Measurements from ENCODE around the gene PCDHGA1. TPM values are rescaled to one million over a fixed set of nuclear protein-coding genes. Genes with fewer than 3 reads are reported as not detected.

Gene PCDHGA1
- total and polyA plus RNA-seq, 12 donors, result 0.09 to 0.96 (median 0.30) TPM

- Histone ChIP-seq H3K9me3 (replicated peaks in 1 of 3) (no peaks in the 10 kb centered on the region), H3K27me3 (no peaks in the 10 kb centered on the region), H3K27ac (peak overlapping the region; percentile 41 to 90 (median 89)), H3K4me3 (peak overlapping the region in 1 of 4 donors; percentile 13), H3K36me3 (replicated peaks in 1 of 2) (no peaks in the 10 kb centered on the region), H3K4me1 (replicated peaks in 1 of 2) (peaks cover 5 to 38% of the 10 kb centered on the region in 2 donors)
- DNase-seq, result peak; percentile 83 to 97 (median 92)
- WGBS, 4 donors, result 24 to 31% (median 29%) methylated on average over 9 of the region's 9 CpGs
- intact Hi-C loops (cut with DNase I), result loop anchor here (5.0 to 10.0 kb wide), 2 partner anchors 146 to 149 kb away; partner anchors contain the start of genes PCDHGA10 (in 2 of the 2) and PCDHGB7 (in 1 of the 2)
- peak in 1 of 2 donors; percentile 59 for TF ChIP-seq POLR2A (IDR thresholded peaks at IDR 0.05)
- TF ChIP-seq CTCF (IDR thresholded peaks at IDR 0.05), result peak; percentile 66 to 98 (median 88)
Observed at GRCh38 chr5:141560725-141561483, 230.6 kb downstream of the PCDHGA1 start.

Other genes starting within 250 kb of the PCDHGA1 start
Only the 30 nearest of the 38 such genes appear.
- 1 to 10 TPM in 4 of 9 donors, under 1 TPM in 5; 0.28 to 3.7 (median 0.99) TPM for gene PCDHB8, start 152.7 kb upstream of the PCDHGA1 start, total RNA-seq
- gene PCDHB8, start 152.7 kb upstream of the PCDHGA1 start, polyA plus RNA-seq, result 1 to 10 TPM in 1 of 3 donors, under 1 TPM in 2; 0.03 to 1.3 (median 0.48) TPM
- 1 to 10 TPM in 7 of 9 donors, under 1 TPM in 2; 0.39 to 3.3 (median 1.5) TPM for gene PCDHB16, start 148.1 kb upstream of the PCDHGA1 start, total RNA-seq
- gene PCDHB16, start 148.1 kb upstream of the PCDHGA1 start, polyA plus RNA-seq, result 1 to 10 TPM in 1 of 3 donors, under 1 TPM in 2; 0.67 to 1.4 (median 0.72) TPM
- 1 to 10 TPM in 3 of 9 donors, under 1 TPM in 6; 0.28 to 2.2 (median 0.52) TPM for gene PCDHB9, start 143.4 kb upstream of the PCDHGA1 start, total RNA-seq
- gene PCDHB9, start 143.4 kb upstream of the PCDHGA1 start, polyA plus RNA-seq, result 1 to 10 TPM in 1 of 3 donors, under 1 TPM in 2; 0.27 to 1.3 (median 0.80) TPM
- 1 to 10 TPM in 3 of 9 donors, under 1 TPM in 6; 0.18 to 2.3 (median 0.61) TPM for gene PCDHB10, start 138.2 kb upstream of the PCDHGA1 start, total RNA-seq
- 1 to 10 TPM in 1 of 3 donors, under 1 TPM in 2; 0.81 to 3.0 (median 0.88) TPM for gene PCDHB10, start 138.2 kb upstream of the PCDHGA1 start, polyA plus RNA-seq
- gene PCDHB11, start 130.9 kb upstream of the PCDHGA1 start, total RNA-seq, result 1 to 10 TPM in 7 of 9 donors, under 1 TPM in 2; 0.12 to 7.1 (median 2.5) TPM
- under 1 TPM; 0.48 to 0.81 (median 0.67) TPM for gene PCDHB11, start 130.9 kb upstream of the PCDHGA1 start, polyA plus RNA-seq
- 1 to 10 TPM in 7 of 9 donors, under 1 TPM in 2; 0.50 to 3.4 (median 1.5) TPM for gene PCDHB12, start 121.8 kb upstream of the PCDHGA1 start, total RNA-seq
- gene PCDHB12, start 121.8 kb upstream of the PCDHGA1 start, polyA plus RNA-seq, result under 1 TPM; 0.40 to 0.97 (median 0.47) TPM
- 1 to 10 TPM in 8 of 9 donors, under 1 TPM in 1; 0.72 to 7.2 (median 5.9) TPM for gene PCDHB13, start 116.6 kb upstream of the PCDHGA1 start, total RNA-seq
- gene PCDHB13, start 116.6 kb upstream of the PCDHGA1 start, polyA plus RNA-seq, result 1 to 10 TPM; 1.3 to 5.4 (median 1.3) TPM
- gene PCDHB14, start 107.2 kb upstream of the PCDHGA1 start, total RNA-seq, result 1 to 10 TPM; 1.7 to 7.7 (median 3.7) TPM
- 1 to 10 TPM; 1.9 to 4.1 (median 2.2) TPM for gene PCDHB14, start 107.2 kb upstream of the PCDHGA1 start, polyA plus RNA-seq
- 1 to 10 TPM in 7 of 9 donors, under 1 TPM in 2; 0.95 to 3.2 (median 1.4) TPM for gene PCDHB15, start 85.1 kb upstream of the PCDHGA1 start, total RNA-seq
- gene PCDHB15, start 85.1 kb upstream of the PCDHGA1 start, polyA plus RNA-seq, result 1 to 10 TPM; 1.2 to 2.2 (median 1.4) TPM
- 1 to 10 TPM in 1 of 9 donors, under 1 TPM in 4, not detected in 4; 0.43 to 1.5 (median 0.53) TPM for gene SLC25A2, start 26.5 kb upstream of the PCDHGA1 start, total RNA-seq
- gene SLC25A2, start 26.5 kb upstream of the PCDHGA1 start, polyA plus RNA-seq, result under 1 TPM in 2 of 3 donors, not detected in 1; 0.07 to 0.72 TPM
- gene TAF7, start 9.7 kb upstream of the PCDHGA1 start, total RNA-seq, result 100 to 1,000 TPM in 1 of 9 donors, 10 to 100 TPM in 8; 38.0 to 111 (median 70.9) TPM
- gene TAF7, start 9.7 kb upstream of the PCDHGA1 start, polyA plus RNA-seq, result 100 to 1,000 TPM in 1 of 3 donors, 10 to 100 TPM in 2; 23.9 to 132 (median 29.7) TPM
- gene PCDHGA2, start 8.2 kb downstream of the PCDHGA1 start, total RNA-seq, result 1 to 10 TPM in 8 of 9 donors, under 1 TPM in 1; 0.91 to 6.1 (median 2.6) TPM
- 1 to 10 TPM in 1 of 3 donors, under 1 TPM in 2; 0.27 to 2.1 (median 0.56) TPM for gene PCDHGA2, start 8.2 kb downstream of the PCDHGA1 start, polyA plus RNA-seq
- 1 to 10 TPM; 1.0 to 6.2 (median 3.0) TPM for gene PCDHGA3, start 13.3 kb downstream of the PCDHGA1 start, total RNA-seq
- gene PCDHGA3, start 13.3 kb downstream of the PCDHGA1 start, polyA plus RNA-seq, result 1 to 10 TPM in 1 of 3 donors, under 1 TPM in 2; 0.27 to 1.5 (median 0.80) TPM
- 10 to 100 TPM in 2 of 9 donors, 1 to 10 TPM in 7; 1.6 to 16.1 (median 3.1) TPM for gene PCDHGB1, start 19.6 kb downstream of the PCDHGA1 start, total RNA-seq
- gene PCDHGB1, start 19.6 kb downstream of the PCDHGA1 start, polyA plus RNA-seq, result 1 to 10 TPM in 1 of 3 donors, under 1 TPM in 2; 0.20 to 2.2 (median 0.88) TPM
- 1 to 10 TPM in 8 of 9 donors, under 1 TPM in 1; 0.97 to 9.5 (median 4.3) TPM for gene PCDHGA4, start 24.5 kb downstream of the PCDHGA1 start, total RNA-seq
- gene PCDHGA4, start 24.5 kb downstream of the PCDHGA1 start, polyA plus RNA-seq, result 1 to 10 TPM in 1 of 3 donors, under 1 TPM in 2; 0.20 to 2.4 (median 0.64) TPM
- gene PCDHGB2, start 29.5 kb downstream of the PCDHGA1 start, total RNA-seq, result 1 to 10 TPM; 1.6 to 6.3 (median 3.4) TPM
- gene PCDHGB2, start 29.5 kb downstream of the PCDHGA1 start, polyA plus RNA-seq, result 1 to 10 TPM in 1 of 3 donors, under 1 TPM in 2; 0.10 to 1.8 (median 0.88) TPM
- gene PCDHGA5, start 33.6 kb downstream of the PCDHGA1 start, total RNA-seq, result 1 to 10 TPM in 8 of 9 donors, under 1 TPM in 1; 0.42 to 5.9 (median 2.0) TPM
- under 1 TPM; 0.24 to 0.80 (median 0.79) TPM for gene PCDHGA5, start 33.6 kb downstream of the PCDHGA1 start, polyA plus RNA-seq
- 1 to 10 TPM; 1.4 to 7.1 (median 3.1) TPM for gene PCDHGB3, start 39.7 kb downstream of the PCDHGA1 start, total RNA-seq
- gene PCDHGB3, start 39.7 kb downstream of the PCDHGA1 start, polyA plus RNA-seq, result 1 to 10 TPM in 1 of 3 donors, under 1 TPM in 2; 0.03 to 1.0 (median 0.70) TPM
- gene PCDHGA6, start 43.4 kb downstream of the PCDHGA1 start, total RNA-seq, result 1 to 10 TPM; 1.8 to 6.6 (median 2.9) TPM
- 1 to 10 TPM in 2 of 3 donors, under 1 TPM in 1; 0.57 to 2.1 (median 1.4) TPM for gene PCDHGA6, start 43.4 kb downstream of the PCDHGA1 start, polyA plus RNA-seq
- gene PCDHGA7, start 52.2 kb downstream of the PCDHGA1 start, total RNA-seq, result 1 to 10 TPM in 8 of 9 donors, under 1 TPM in 1; 0.91 to 5.0 (median 1.9) TPM
- gene PCDHGA7, start 52.2 kb downstream of the PCDHGA1 start, polyA plus RNA-seq, result 1 to 10 TPM in 1 of 3 donors, under 1 TPM in 2; 0.37 to 1.4 (median 0.59) TPM
- gene PCDHGB4, start 57.2 kb downstream of the PCDHGA1 start, total RNA-seq, result 1 to 10 TPM; 3.3 to 9.1 (median 4.8) TPM
- gene PCDHGB4, start 57.2 kb downstream of the PCDHGA1 start, polyA plus RNA-seq, result 1 to 10 TPM in 1 of 3 donors, under 1 TPM in 2; 0.27 to 2.2 (median 0.72) TPM
- gene PCDHGA8, start 62.1 kb downstream of the PCDHGA1 start, total RNA-seq, result 1 to 10 TPM in 4 of 9 donors, under 1 TPM in 5; 0.06 to 4.0 (median 0.94) TPM
- under 1 TPM; 0.15 to 0.48 (median 0.17) TPM for gene PCDHGA8, start 62.1 kb downstream of the PCDHGA1 start, polyA plus RNA-seq
- gene PCDHGB5, start 67.4 kb downstream of the PCDHGA1 start, total RNA-seq, result 10 to 100 TPM in 5 of 9 donors, 1 to 10 TPM in 4; 5.2 to 15.3 (median 11.7) TPM
- 1 to 10 TPM in 2 of 3 donors, under 1 TPM in 1; 0.40 to 4.5 (median 1.2) TPM for gene PCDHGB5, start 67.4 kb downstream of the PCDHGA1 start, polyA plus RNA-seq
- gene PCDHGA9, start 72.3 kb downstream of the PCDHGA1 start, total RNA-seq, result 1 to 10 TPM; 1.5 to 8.6 (median 5.7) TPM
- 1 to 10 TPM in 2 of 3 donors, under 1 TPM in 1; 0.17 to 2.9 (median 1.3) TPM for gene PCDHGA9, start 72.3 kb downstream of the PCDHGA1 start, polyA plus RNA-seq
- 10 to 100 TPM in 5 of 9 donors, 1 to 10 TPM in 4; 2.9 to 15.9 (median 11.5) TPM for gene PCDHGB6, start 77.5 kb downstream of the PCDHGA1 start, total RNA-seq
- 1 to 10 TPM in 2 of 3 donors, under 1 TPM in 1; 0.61 to 7.2 (median 1.5) TPM for gene PCDHGB6, start 77.5 kb downstream of the PCDHGA1 start, polyA plus RNA-seq
- 1 to 10 TPM; 4.5 to 9.7 (median 7.7) TPM for gene PCDHGA10, start 82.5 kb downstream of the PCDHGA1 start, total RNA-seq
- 1 to 10 TPM in 2 of 3 donors, under 1 TPM in 1; 0.64 to 2.2 (median 1.5) TPM for gene PCDHGA10, start 82.5 kb downstream of the PCDHGA1 start, polyA plus RNA-seq
- 10 to 100 TPM in 8 of 9 donors, 1 to 10 TPM in 1; 3.9 to 28.1 (median 17.9) TPM for gene PCDHGB7, start 87.2 kb downstream of the PCDHGA1 start, total RNA-seq
- gene PCDHGB7, start 87.2 kb downstream of the PCDHGA1 start, polyA plus RNA-seq, result 1 to 10 TPM in 2 of 3 donors, under 1 TPM in 1; 0.88 to 8.2 (median 2.7) TPM
- 1 to 10 TPM; 1.6 to 4.9 (median 3.2) TPM for gene PCDHGA11, start 90.5 kb downstream of the PCDHGA1 start, total RNA-seq
- 1 to 10 TPM in 2 of 3 donors, under 1 TPM in 1; 0.44 to 2.0 (median 1.4) TPM for gene PCDHGA11, start 90.5 kb downstream of the PCDHGA1 start, polyA plus RNA-seq
- 10 to 100 TPM in 8 of 9 donors, 1 to 10 TPM in 1; 2.5 to 29.1 (median 13.9) TPM for gene PCDHGA12, start 100.0 kb downstream of the PCDHGA1 start, total RNA-seq
- gene PCDHGA12, start 100.0 kb downstream of the PCDHGA1 start, polyA plus RNA-seq, result 1 to 10 TPM in 2 of 3 donors, under 1 TPM in 1; 0.34 to 5.6 (median 3.8) TPM
- 100 to 1,000 TPM in 1 of 9 donors, 10 to 100 TPM in 7, 1 to 10 TPM in 1; 8.7 to 103 (median 76.5) TPM for gene PCDHGC3, start 145.5 kb downstream of the PCDHGA1 start, total RNA-seq
- 100 to 1,000 TPM in 1 of 3 donors, 10 to 100 TPM in 2; 70.4 to 112 (median 90.9) TPM for gene PCDHGC3, start 145.5 kb downstream of the PCDHGA1 start, polyA plus RNA-seq